Upper lobe of left lung (tissue), 4 donors: ENCODE measurements around the gene CRACDL.

Source experiments
- CTCF ChIP-seq, 6 experiments: fragments of 450-650 bp in 4 of 6; fragments of 200-600 bp in 2 of 6; sonication (generic) in 2 of 6; IDR thresholded peaks; one replicate each; pipeline ENCODE4 v1.5.1; 2016 to 2019; ENCODE audit warnings: antibody characterized with exemption in 6 of 6
- POLR2AphosphoS5 ChIP-seq, 2 donors: sonication (generic); formaldehyde crosslinking; IDR thresholded peaks; one replicate each; pipeline ENCODE4 v1.5.1; 2017; ENCODE audit warnings: antibody characterized with exemption in 2 of 2

- TF ChIP-seq CTCF (IDR thresholded peaks at IDR 0.05) (no peak), POLR2AphosphoS5 (IDR thresholded peaks at IDR 0.05) (no peak)
Measured at GRCh38 chr2:98894331-98895000, 41.6 kb downstream of the CRACDL start.
